Calu3 (cell line): ENCODE data around the gene PCDH9. TPM values are rescaled to one million over a fixed set of nuclear protein-coding genes. Genes with fewer than 3 reads are reported as not detected.

ENCODE experiments used
- BruUV-seq: library from RNA; stranded (reverse); fragments of 400-500 nt; replicated peaks from 2 replicates; lab custom pipeline; 2021; lab: Mats Ljungman, UMichigan
- CTCF ChIA-PET: fragments of 300-600 bp; sonication (Branson Sonifier 250); formaldehyde crosslinking; loops from one replicate; lab custom pipeline; 2022; ENCODE audit warnings: antibody characterized with exemption; lab: Charles Lee
- DNase-seq: peaks from one replicate; pipeline ENCODE4 v3.0.0; 2022
- H3K27ac Mint-ChIP-seq: one replicate; pipeline ENCODE4 v1.8.0; 2022; ENCODE audit warnings: mixed read lengths; ENCODE audit not compliant: unreplicated experiment
- H3K27me3 Mint-ChIP-seq: one replicate; pipeline ENCODE4 v1.8.0; 2022; ENCODE audit warnings: mixed read lengths; ENCODE audit not compliant: unreplicated experiment
- H3K36me3 Mint-ChIP-seq: one replicate; pipeline ENCODE4 v1.8.0; 2022; ENCODE audit warnings: mild to moderate bottlenecking, moderate library complexity, mixed read lengths; ENCODE audit not compliant: insufficient read depth, unreplicated experiment
- H3K4me1 Mint-ChIP-seq: one replicate; pipeline ENCODE4 v1.8.0; 2022; ENCODE audit warnings: mild to moderate bottlenecking, low read depth, mixed read lengths; ENCODE audit not compliant: unreplicated experiment
- H3K4me3 Mint-ChIP-seq: one replicate; pipeline ENCODE4 v1.8.0; 2022; ENCODE audit warnings: mild to moderate bottlenecking, low read depth, moderate library complexity, mixed read lengths; ENCODE audit not compliant: unreplicated experiment
- H3K9me3 Mint-ChIP-seq: one replicate; pipeline ENCODE4 v1.8.0; 2022; ENCODE audit warnings: low read depth, mixed read lengths; ENCODE audit not compliant: unreplicated experiment
- CTCF ChIP-seq: fragments of 200-600 bp; IDR thresholded peaks from one replicate; pipeline ENCODE4 v1.8.0; 2022; ENCODE audit warnings: antibody characterized with exemption; ENCODE audit not compliant: unreplicated experiment
- intact Hi-C: fragments of 100-400 bp; cut with micrococcal nuclease; formaldehyde crosslinking; loops from one replicate; pipeline ENCODE4 v1.10.0; 2022; ENCODE audit not compliant: unreplicated experiment
- total RNA-seq: library from RNA; stranded (reverse); gene quantifications from 2 replicates; pipeline ENCODE4 v1.2.3, GENCODE V29; 2022

The PCDH9 gene
- total RNA-seq, 1 experiment from 2014 or later: 1.3 TPM

- H3K36me3 Mint-ChIP-seq: peaks cover 7% of the 10 kb centered on the region
- no peak overlapping the region for H3K4me3 Mint-ChIP-seq
- no peak overlapping the region for H3K27ac Mint-ChIP-seq
- no peak for DNase-seq
- BruUV-seq: no TSS peak
- intact Hi-C loops: loop anchor here (10.0 kb wide), 1 partner anchor 1578 kb away; no protein-coding TSS in a partner anchor
- no peaks in the 10 kb centered on the region for H3K4me1 Mint-ChIP-seq
- no peaks in the 10 kb centered on the region for H3K27me3 Mint-ChIP-seq
- no peak for TF ChIP-seq CTCF
- H3K9me3 Mint-ChIP-seq: no peaks in the 10 kb centered on the region
- CTCF ChIA-PET: no interaction called here
Measured at GRCh38 chr13:67232384-67232783, 2.2 kb upstream of the PCDH9 start.

GRCh38 chr13:67231289-67232000 lies 1.3 kb upstream of the PCDH9 start:
- Mint-ChIP-seq H3K4me1 (no peaks in the 10 kb centered on the region), H3K4me3 (no peak overlapping the region), H3K9me3 (no peaks in the 10 kb centered on the region), H3K27me3 (no peaks in the 10 kb centered on the region), H3K27ac (no peak overlapping the region), H3K36me3 (peaks cover 7% of the 10 kb centered on the region)
- intact Hi-C loops: loop anchor here (10.0 kb wide), 1 partner anchor 1577 kb away; no protein-coding TSS in a partner anchor
- TF ChIP-seq CTCF: no peak
- no TSS peak for BruUV-seq
- DNase-seq: no peak
- CTCF ChIA-PET: no interaction called here

DNA sequence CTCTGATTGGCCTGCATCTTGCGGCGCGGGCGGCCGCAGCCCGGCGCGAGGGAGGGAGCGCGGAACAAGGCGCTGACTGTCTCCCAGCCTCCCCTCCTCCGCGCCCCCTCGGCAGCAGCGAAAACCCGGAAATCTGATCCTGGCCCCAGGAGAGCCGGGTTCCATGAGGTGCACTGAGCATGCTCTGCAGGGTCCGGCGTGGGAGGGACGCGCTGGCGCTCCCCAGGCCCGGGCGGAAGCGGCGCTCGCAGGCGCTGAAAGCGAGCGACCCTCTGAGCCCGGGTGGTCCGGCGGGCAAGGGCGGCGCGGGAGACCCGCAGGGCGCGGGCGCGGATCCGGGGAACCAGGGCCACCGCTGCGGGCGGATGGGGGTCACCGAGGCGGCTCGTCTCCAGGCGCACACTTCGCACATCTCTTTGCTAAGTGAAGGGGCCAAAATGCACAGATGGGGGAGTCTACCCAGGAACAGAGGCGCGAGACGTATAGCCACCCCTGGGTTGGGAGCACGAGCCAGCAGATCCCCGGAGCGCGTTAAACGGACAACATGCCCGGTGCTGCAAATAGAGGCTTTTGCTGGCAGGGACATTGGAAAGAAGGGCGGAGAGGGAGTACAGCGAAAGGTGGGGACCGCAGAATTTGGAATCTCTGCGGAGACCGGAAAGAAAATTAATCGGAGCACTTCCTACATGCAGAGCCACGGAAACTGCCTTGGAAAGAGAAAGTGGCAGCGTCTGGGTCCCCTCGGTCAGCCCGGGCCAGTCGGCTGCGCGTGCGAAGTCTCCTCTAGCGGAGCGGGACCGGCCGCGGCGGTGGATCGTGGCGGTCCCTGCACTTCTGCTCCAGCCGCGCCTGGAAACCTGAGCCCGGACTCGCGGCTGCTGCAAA lies 510 bp upstream of the PCDH9 start:
- H3K36me3 Mint-ChIP-seq: peaks cover 7% of the 10 kb centered on the region
- H3K27me3 Mint-ChIP-seq: no peaks in the 10 kb centered on the region
- CTCF ChIA-PET: interaction anchor here (0.6 kb wide), 1 partner anchor 27 kb away, joined by 3 read pairs; no protein-coding TSS in a partner anchor
- H3K4me1 Mint-ChIP-seq: no peaks in the 10 kb centered on the region
- H3K9me3 Mint-ChIP-seq: no peaks in the 10 kb centered on the region
- BruUV-seq: no TSS peak
- no peak overlapping the region for H3K4me3 Mint-ChIP-seq
- intact Hi-C loops: loop anchor here (10.0 kb wide), 1 partner anchor 1576 kb away; no protein-coding TSS in a partner anchor
- peak; percentile 79 for DNase-seq
- H3K27ac Mint-ChIP-seq: no peak overlapping the region
- no peak for TF ChIP-seq CTCF

DNA sequence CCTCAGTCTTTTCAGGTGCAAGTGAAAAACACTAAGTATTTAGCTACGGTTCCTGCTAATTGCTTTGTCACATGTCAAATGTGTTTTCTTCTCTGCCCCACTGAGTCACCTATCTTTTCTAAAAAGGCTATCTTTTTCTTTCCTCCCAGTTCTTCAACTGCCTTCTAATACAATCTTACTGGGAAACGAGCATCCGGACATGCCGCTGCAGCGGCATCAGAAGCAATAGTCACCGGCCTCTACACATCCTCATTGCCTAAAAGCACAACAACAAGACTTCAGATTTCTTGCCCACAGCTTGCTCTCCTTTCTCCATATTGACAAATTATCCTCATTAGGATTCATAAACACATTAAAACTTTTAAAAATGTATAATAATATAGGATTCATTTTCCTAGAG lies 1.2 kb downstream of the PCDH9 start:
- H3K36me3 Mint-ChIP-seq: peaks cover 7% of the 10 kb centered on the region
- H3K27ac Mint-ChIP-seq: no peak overlapping the region
- no peak for TF ChIP-seq CTCF
- no peaks in the 10 kb centered on the region for H3K4me1 Mint-ChIP-seq
- CTCF ChIA-PET: no interaction called here
- H3K4me3 Mint-ChIP-seq: no peak overlapping the region
- H3K27me3 Mint-ChIP-seq: no peaks in the 10 kb centered on the region
- no peak for DNase-seq
- no TSS peak for BruUV-seq
- intact Hi-C loops: loop anchor here (10.0 kb wide), 1 partner anchor 544 kb away; no protein-coding TSS in a partner anchor
- no peaks in the 10 kb centered on the region for H3K9me3 Mint-ChIP-seq
